ENCODE measurements around the gene EEF1AKMT1.

Gene EEF1AKMT1

GRCh38 chr13:20798027-20798426 is 24.3 kb upstream of the EEF1AKMT1 start:
- no peak for TF ChIP-seq CTCF (conservative IDR thresholded peaks at IDR 0.05; ENCODE audit: low read depth, low read length)
- no peak overlapping the region for H3K4me3 ChIP-seq (ENCODE audit: low read depth, low read length)
- DNase-seq (ENCODE audit: low read depth), result no peak

- no peak overlapping the region for H3K4me3 ChIP-seq (ENCODE audit: low read depth, low read length)
- peak; percentile 26 for DNase-seq (ENCODE audit: low read depth)
- no peak for TF ChIP-seq CTCF (conservative IDR thresholded peaks at IDR 0.05; ENCODE audit: low read depth, low read length)
Measured at GRCh38 chr13:20796791-20797508, 23.2 kb upstream of the EEF1AKMT1 start.

- H3K4me3 ChIP-seq (ENCODE audit: low read depth, low read length), result no peak overlapping the region
- DNase-seq (ENCODE audit: low read depth), result no peak
- no peak for TF ChIP-seq CTCF (conservative IDR thresholded peaks at IDR 0.05; ENCODE audit: low read depth, low read length)
Measured at GRCh38 chr13:20789665-20790064, 15.9 kb upstream of the EEF1AKMT1 start.

DNA sequence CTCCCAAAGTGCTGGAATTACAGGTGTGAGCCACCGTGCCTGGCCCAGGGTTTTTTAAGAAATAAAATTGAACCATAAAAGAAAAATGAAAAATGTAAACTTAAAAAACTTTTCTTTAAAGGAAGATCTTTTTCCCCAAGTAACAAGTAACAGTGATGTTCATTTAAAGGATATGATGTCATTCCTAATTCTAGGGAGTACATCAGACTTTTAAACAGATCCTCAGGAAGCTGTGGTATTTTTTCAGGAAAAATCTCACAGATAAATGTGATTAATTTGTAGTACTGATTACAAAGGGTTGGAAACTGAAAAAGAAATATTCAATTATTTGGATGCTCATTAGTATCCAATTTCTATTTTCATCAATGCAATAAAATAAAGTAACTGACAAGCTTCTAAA is 14.6 kb upstream of the EEF1AKMT1 start:
- no peak for TF ChIP-seq CTCF (conservative IDR thresholded peaks at IDR 0.05; ENCODE audit: low read depth, low read length)
- H3K4me3 ChIP-seq (ENCODE audit: low read depth, low read length), result no peak overlapping the region
- no peak for DNase-seq (ENCODE audit: low read depth)

DNA sequence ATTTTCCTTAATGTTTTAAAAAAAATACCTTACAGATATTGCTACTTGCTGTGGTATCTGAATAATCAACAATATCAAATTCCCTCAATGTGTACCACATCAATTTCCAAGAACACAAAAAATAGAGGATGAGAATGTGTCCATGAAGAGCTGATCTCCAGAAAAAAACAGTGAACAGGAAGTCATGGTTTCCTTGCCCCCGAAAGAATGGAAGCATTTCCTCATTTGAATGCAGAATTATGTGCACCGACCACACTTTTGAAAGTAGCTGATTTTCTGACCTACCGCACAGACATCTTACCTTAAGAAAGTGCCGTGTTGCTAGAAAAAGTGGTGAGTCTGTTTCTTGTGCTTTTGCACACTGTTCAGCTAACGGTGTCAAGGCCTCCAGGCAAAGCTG is 13.4 kb upstream of the EEF1AKMT1 start:
- no peak for TF ChIP-seq CTCF (conservative IDR thresholded peaks at IDR 0.05; ENCODE audit: low read depth, low read length)
- no peak for DNase-seq (ENCODE audit: low read depth)
- no peak overlapping the region for H3K4me3 ChIP-seq (ENCODE audit: low read depth, low read length)

DNA sequence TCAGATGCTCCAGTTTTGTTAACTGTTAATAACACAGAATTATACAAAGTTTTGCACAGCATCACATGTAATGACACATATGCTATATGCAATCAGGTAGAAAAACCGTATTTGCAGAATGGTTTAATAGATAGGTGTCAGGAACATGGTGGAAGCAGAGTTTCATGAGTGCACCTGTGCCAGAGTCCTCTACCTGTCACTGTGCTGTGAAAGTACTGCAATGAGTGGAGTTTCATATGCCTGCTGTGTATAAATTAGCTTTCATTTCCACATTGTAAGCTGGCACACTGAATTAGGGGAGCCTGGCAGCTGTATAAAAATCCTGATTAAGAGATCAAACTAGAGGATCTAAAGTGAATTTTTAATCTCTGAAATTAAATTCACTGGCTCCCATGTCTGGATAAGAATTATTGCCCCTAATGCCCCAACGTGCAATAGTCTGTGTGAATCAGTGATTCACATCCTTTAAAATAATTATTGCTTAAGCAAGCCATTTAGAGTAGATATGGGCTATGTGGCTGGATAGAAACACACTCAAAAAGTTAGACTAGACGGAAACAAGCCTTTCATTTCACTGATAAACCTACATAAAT is 8.5 kb upstream of the EEF1AKMT1 start:
- H3K4me3 ChIP-seq (ENCODE audit: low read depth, low read length), result no peak overlapping the region
- no peak for DNase-seq (ENCODE audit: low read depth)
- TF ChIP-seq CTCF (conservative IDR thresholded peaks at IDR 0.05; ENCODE audit: low read depth, low read length), result no peak

DNA sequence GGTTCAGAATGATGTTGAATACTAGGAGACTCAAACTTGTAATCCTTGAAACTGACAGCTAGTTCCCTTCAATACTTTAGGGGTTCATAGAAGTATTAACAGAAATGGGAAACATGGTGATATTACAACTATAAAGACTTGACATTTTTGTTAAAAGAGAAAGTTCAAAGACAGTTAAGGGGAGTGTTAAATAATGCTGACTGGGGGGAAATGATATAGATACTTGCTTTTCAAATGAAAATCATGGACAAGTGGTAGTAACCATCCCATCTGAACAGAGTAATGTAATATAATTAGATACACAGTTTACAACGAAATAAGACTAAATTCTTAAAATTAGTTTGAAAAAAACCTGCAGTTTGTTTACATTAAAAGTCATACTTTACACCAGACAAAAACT is 6.6 kb upstream of the EEF1AKMT1 start:
- no peak for DNase-seq (ENCODE audit: low read depth)
- no peak for TF ChIP-seq CTCF (conservative IDR thresholded peaks at IDR 0.05; ENCODE audit: low read depth, low read length)
- H3K4me3 ChIP-seq (ENCODE audit: low read depth, low read length), result no peak overlapping the region
